ENCODE results near the gene IBSP.

DNA sequence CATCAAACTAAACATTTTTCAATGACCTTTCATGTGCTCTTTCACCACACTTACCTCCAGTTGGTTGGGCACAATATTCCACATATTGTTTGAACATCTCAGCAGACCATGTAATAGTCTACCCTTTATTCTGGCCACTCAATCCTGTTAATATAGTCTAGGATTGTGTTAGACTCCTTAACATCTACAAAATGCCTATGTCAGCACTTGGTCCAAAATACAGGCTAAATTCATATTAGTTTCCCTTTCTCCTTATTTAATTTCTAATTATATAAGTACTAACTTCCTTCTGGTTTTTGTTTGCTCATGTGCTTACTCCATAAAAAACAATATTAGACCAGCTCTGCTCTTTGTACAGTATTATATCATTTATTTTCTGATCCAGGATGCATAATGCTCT, 54.5 kb downstream of the IBSP start:
- TF ChIP-seq POLR2A (IDR thresholded peaks at IDR 0.05): no peak
- TF ChIP-seq, protein P1, sequence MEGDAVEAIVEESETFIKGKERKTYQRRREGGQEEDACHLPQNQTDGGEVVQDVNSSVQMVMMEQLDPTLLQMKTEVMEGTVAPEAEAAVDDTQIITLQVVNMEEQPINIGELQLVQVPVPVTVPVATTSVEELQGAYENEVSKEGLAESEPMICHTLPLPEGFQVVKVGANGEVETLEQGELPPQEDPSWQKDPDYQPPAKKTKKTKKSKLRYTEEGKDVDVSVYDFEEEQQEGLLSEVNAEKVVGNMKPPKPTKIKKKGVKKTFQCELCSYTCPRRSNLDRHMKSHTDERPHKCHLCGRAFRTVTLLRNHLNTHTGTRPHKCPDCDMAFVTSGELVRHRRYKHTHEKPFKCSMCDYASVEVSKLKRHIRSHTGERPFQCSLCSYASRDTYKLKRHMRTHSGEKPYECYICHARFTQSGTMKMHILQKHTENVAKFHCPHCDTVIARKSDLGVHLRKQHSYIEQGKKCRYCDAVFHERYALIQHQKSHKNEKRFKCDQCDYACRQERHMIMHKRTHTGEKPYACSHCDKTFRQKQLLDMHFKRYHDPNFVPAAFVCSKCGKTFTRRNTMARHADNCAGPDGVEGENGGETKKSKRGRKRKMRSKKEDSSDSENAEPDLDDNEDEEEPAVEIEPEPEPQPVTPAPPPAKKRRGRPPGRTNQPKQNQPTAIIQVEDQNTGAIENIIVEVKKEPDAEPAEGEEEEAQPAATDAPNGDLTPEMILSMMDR (IDR thresholded peaks at IDR 0.05): no peak

Measured in sigmoid colon (tissue), 3 donors.